GM23248 (cell line): Measurements from ENCODE around the gene DBH.

Experiments used
- EZH2 ChIP-seq: fragments of 200-600 bp; sonication (generic); IDR thresholded peaks from 2 replicates; pipeline ENCODE4 v1.6.1; 2018; ENCODE audit warnings: antibody characterized with exemption, mild to moderate bottlenecking; ENCODE audit not compliant: insufficient read depth, poor library complexity, severe bottlenecking
- EZH2phosphoT487 ChIP-seq: fragments of 200-600 bp; sonication (generic); IDR thresholded peaks from 2 replicates; pipeline ENCODE4 v1.6.1; 2018; ENCODE audit warnings: antibody characterized with exemption, moderate library complexity, mild to moderate bottlenecking, low read depth; ENCODE audit not compliant: insufficient read depth

DNA sequence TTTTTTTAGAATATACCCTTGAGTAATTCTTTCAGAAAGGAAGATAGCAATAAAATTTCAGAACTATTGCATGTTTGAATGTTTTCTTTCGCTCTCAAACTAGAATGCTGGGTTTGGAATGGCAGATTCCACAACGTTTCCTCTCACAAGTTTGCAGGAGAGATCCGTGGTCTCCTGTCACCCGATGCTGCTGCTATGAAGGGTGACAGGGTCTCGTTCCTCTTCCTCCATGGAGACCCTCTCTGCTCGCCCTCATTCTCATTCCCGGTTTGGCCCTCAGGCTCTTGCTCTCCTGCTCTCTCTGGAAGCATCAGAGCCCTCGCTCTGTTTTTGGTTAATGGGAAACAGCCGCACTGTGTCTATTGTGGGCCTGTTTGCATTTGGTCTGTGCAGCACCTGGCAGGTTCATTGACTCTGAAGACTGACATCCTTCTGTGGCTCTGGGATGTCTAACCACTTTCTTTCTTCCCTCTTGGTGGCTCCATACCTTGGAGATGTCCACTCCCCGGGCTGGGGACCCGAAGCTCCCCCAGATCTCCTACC is 14.4 kb upstream of the DBH start:
- TF ChIP-seq EZH2 (no peak), EZH2phosphoT487 (no peak)
